ENCODE data around the gene SLC23A1.

GRCh38 chr5:139386050-139386438, 2.9 kb upstream of the SLC23A1 start:
- TF ChIP-seq CTCF (IDR thresholded peaks at IDR 0.05) = no peak
- no peak for TF ChIP-seq POLR2A (IDR thresholded peaks at IDR 0.05)

All from testis (tissue), 2 donors.